ENCODE data around the gene PKMYT1.

- TF ChIP-seq CTCF (IDR thresholded peaks at IDR 0.05) (no peak), POLR2A (IDR thresholded peaks at IDR 0.05) (no peak), EP300 (IDR thresholded peaks at IDR 0.05) (no peak)
These were observed 34.7 kb upstream of the PKMYT1 start for GRCh38 chr16:3014971-3015370.
